Small intestine (tissue), 7 donors: ENCODE data around the gene TNFSF8. TPM values are rescaled to one million over a fixed set of nuclear protein-coding genes. Genes with fewer than 3 reads are reported as not detected.
A peak's percentile ranks its signal among the peaks of the same experiment; 100 is the strongest.

Experiments
- DNase-seq, 2 donors: peaks; one replicate each; pipeline versions ENCODE4 v3.0.0 to v3.0.0-alpha.2; 2013
- FAIRE-seq: peaks from 2 replicates; lab custom pipeline; 2012; peaks lifted over from hg19 to GRCh38; lab: Jason Lieb, UNC
- H3K27ac ChIP-seq, 3 donors: one replicate each; pipeline ENCODE4 v1.5.1; 2013; ENCODE audit warnings: low read length in 2 of 3, mild to moderate bottlenecking in 2 of 3, control low read depth in 1 of 3, inconsistent platforms in 1 of 3, low read depth in 1 of 3, moderate library complexity in 1 of 3
- H3K27me3 ChIP-seq, 3 donors: one replicate each; pipeline ENCODE4 v1.6.1; 2013; ENCODE audit warnings: low read length in 3 of 3, inconsistent platforms in 1 of 3; ENCODE audit not compliant: control insufficient read depth in 3 of 3, insufficient read depth in 3 of 3
- H3K36me3 ChIP-seq, 3 donors: one replicate each; pipeline ENCODE4 v1.6.1; 2013; ENCODE audit warnings: low read length in 3 of 3, inconsistent platforms in 1 of 3, low read depth in 1 of 3, mild to moderate bottlenecking in 1 of 3, moderate library complexity in 1 of 3; ENCODE audit not compliant: control insufficient read depth in 3 of 3, insufficient read depth in 2 of 3
- H3K4me1 ChIP-seq, 3 donors: one replicate each; pipeline ENCODE4 v1.6.1; 2013; ENCODE audit warnings: low read length in 2 of 3, inconsistent platforms in 1 of 3, low read depth in 1 of 3, mild to moderate bottlenecking in 1 of 3, moderate library complexity in 1 of 3; ENCODE audit not compliant: control insufficient read depth in 3 of 3, insufficient read depth in 2 of 3
- H3K4me3 ChIP-seq, 3 donors: one replicate each; pipeline ENCODE4 v1.5.1; 2013; ENCODE audit warnings: low read length in 3 of 3, control low read depth in 1 of 3, inconsistent platforms in 1 of 3, low read depth in 1 of 3, mild to moderate bottlenecking in 1 of 3, moderate library complexity in 1 of 3
- H3K9me3 ChIP-seq, 2 donors: one replicate each; pipeline ENCODE4 v1.6.1; 2013; ENCODE audit warnings: low read depth in 1 of 2, low read length in 1 of 2; ENCODE audit not compliant: control insufficient read depth in 2 of 2, insufficient read depth in 1 of 2
- WGBS, 3 donors: extraction: QIAGEN DNeasy Blood & Tissue Kit; methylation state at CpG; one replicate each; pipeline ENCODE4 v1.1.7; 2013; 5-methylcytosine and 5-hydroxymethylcytosine counted together
- polyA plus RNA-seq, 4 donors: library from polyadenylated mRNA; stranded (reverse) in 3 of 4; unstranded in 1 of 4; fragments of 200-250 nt in 3 of 4; fragments of 120-200 nt in 1 of 4; gene quantifications; one replicate each; pipeline versions ENCODE4 v1.2.1 to v1.2.3, GENCODE V29; 2013
- donor health status: healthy with polysubstance abuse.
- donor health status: control.
- donor health status: control.
- donor health status: Bipolar disorder and iron deficiency.
- donor health status: healthy.

Gene TNFSF8
- polyA plus RNA-seq, 4 donors: 0.43 to 1.2 (median 1.1) TPM; not detected in 1

DNA sequence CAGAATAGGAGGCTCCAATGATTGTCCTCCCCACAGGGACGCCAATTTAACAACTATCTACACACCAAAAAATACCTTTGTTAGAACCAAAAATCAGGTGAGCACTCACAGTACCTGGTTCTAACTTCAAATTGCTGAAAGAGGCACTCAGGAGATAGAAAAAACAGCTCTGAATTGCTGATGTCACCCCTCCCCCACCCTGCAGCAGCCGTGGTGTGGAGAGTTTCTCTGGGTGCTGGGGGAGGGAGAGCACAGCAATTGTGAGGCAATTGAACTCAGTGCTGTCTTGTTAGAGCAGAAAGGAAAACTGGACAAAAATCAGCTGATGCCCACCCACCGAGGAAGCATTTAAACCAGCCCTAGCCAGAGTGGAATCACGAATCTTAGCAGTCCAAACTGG, 41.8 kb downstream of the TNFSF8 start:
- Histone ChIP-seq H3K9me3 (peaks cover 0 to 2% of the 10 kb centered on the region in 2 donors), H3K4me1 (no peaks in the 10 kb centered on the region), H3K27ac (no peak overlapping the region), H3K27me3 (no peaks in the 10 kb centered on the region), H3K4me3 (no peak overlapping the region), H3K36me3 (no peaks in the 10 kb centered on the region)
- WGBS, 3 donors: 67 to 84% (median 73%) methylated on average over 4 of the region's 4 CpGs
- DNase-seq (no peak), FAIRE-seq (no peak)

GRCh38 chr9:114887963-114888362, 42.4 kb downstream of the TNFSF8 start:
- H3K36me3 ChIP-seq: no peaks in the 10 kb centered on the region
- 96 to 100% (median 98%) methylated on average over 2 of the region's 2 CpGs for WGBS, 3 donors
- DNase-seq: no peak
- no peaks in the 10 kb centered on the region for H3K4me1 ChIP-seq
- FAIRE-seq: no peak
- no peak overlapping the region for H3K27ac ChIP-seq
- no peak overlapping the region for H3K4me3 ChIP-seq
- peaks cover 0 to 2% of the 10 kb centered on the region in 2 donors for H3K9me3 ChIP-seq
- H3K27me3 ChIP-seq: no peaks in the 10 kb centered on the region

GRCh38 chr9:114884787-114885452, 45.5 kb downstream of the TNFSF8 start:
- Histone ChIP-seq H3K9me3 (peaks cover 0 to 2% of the 10 kb centered on the region in 2 donors), H3K36me3 (no peaks in the 10 kb centered on the region), H3K4me3 (no peak overlapping the region), H3K27ac (peak overlapping the region in 2 of 3 donors; percentile 68 to 83), H3K4me1 (no peaks in the 10 kb centered on the region), H3K27me3 (no peaks in the 10 kb centered on the region)
- FAIRE-seq: no peak
- 19 to 68% (median 43%) methylated on average over 8 of the region's 8 CpGs for WGBS, 3 donors
- DNase-seq: peak; percentile 86 to 90

GRCh38 chr9:114883709-114884108, 46.7 kb downstream of the TNFSF8 start:
- Histone ChIP-seq H3K9me3 (peaks cover 0 to 2% of the 10 kb centered on the region in 2 donors), H3K36me3 (no peaks in the 10 kb centered on the region), H3K4me1 (no peaks in the 10 kb centered on the region), H3K27ac (no peak overlapping the region), H3K27me3 (no peaks in the 10 kb centered on the region), H3K4me3 (no peak overlapping the region)
- DNase-seq: no peak
- WGBS, 3 donors: 58 to 63% (median 63%) methylated on average over 1 of the region's 1 CpG
- FAIRE-seq: no peak

DNA sequence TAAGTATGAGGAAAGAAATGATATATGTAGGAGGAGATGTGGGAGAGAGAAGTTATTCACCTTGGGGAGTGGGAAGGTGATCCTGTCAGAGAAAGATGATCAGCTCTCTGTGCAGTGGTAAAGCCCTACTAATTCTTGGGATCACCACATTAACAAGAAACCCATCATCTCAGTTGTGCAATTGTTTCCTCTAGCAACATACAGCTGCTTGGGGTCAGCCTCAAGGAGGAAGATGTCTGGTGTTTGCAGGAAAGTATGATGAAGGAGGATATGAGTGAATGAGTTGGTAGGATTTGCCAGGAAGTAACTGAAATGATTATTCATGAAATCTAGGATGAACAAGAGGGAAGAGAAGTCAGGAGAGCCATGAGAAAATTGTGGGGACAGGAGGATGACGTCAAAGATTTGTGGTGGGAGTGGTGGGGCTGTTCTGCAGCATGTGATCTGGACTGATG, 50.1 kb downstream of the TNFSF8 start:
- no peak overlapping the region for H3K4me3 ChIP-seq
- H3K36me3 ChIP-seq: no peaks in the 10 kb centered on the region
- no peak overlapping the region for H3K27ac ChIP-seq
- no peaks in the 10 kb centered on the region for H3K27me3 ChIP-seq
- H3K9me3 ChIP-seq: peaks cover 0 to 9% of the 10 kb centered on the region in 2 donors
- DNase-seq (no peak), FAIRE-seq (no peak)
- 71 to 92% (median 77%) methylated on average over 1 of the region's 1 CpG for WGBS, 3 donors
- H3K4me1 ChIP-seq: no peaks in the 10 kb centered on the region

DNA sequence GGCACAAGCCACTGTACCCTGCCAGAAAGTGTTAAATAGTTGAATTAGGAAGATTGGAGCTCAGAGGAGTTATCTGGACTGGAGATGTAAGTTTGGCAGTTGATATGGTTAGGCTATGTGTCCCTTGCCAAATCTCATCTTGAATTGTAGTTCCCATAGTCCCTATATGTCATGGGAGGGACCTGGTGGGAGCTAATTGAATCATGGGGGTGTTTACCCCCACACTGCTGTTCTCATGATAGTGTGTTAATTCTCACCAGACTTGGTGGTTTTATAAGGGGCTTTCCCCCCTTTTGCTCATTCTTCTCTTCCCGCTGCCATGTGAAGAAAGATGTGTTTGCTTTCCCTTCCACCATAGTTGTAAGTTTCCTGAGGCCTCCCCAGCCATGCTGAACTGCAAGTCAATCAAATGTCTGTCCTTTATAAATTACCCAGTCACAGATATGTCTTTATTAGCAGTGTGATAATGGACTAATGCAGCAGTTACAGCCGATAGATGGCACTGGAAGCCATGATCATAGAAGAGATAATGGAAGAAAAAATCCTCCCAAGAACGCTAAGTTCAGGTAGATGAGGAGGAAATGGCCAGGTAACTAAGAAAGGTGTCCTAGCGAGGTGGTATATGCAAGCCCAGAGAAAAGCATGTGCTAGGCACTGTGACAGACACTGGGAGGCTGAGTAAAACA, 51.4 kb downstream of the TNFSF8 start:
- no peak overlapping the region for H3K4me3 ChIP-seq
- FAIRE-seq (no peak), DNase-seq (no peak)
- H3K9me3 ChIP-seq: peaks cover 0 to 12% of the 10 kb centered on the region in 2 donors
- H3K4me1 ChIP-seq: no peaks in the 10 kb centered on the region
- no peak overlapping the region for H3K27ac ChIP-seq
- no peaks in the 10 kb centered on the region for H3K27me3 ChIP-seq
- H3K36me3 ChIP-seq: no peaks in the 10 kb centered on the region
- 82 to 85% (median 83%) methylated on average over 4 of the region's 4 CpGs for WGBS, 3 donors

DNA sequence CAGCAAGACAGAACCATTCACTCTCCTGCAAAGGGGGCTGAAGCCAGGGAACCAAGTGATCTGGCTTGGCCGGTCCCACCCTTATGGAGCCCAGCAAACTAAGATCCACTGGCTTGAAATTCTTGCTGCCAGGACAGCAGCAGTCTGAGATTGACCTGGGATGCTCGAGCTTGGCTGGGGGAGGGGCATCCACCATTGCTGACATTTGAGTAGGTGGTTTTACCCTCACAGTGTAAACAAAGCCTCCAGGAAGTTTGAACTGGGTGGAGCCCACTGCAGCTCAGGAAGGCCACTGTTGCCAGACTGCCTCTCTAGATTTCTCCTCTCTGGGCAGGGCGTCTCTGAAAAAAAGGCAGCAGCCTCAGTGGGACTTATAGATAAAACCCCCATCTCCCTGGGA, 60.5 kb downstream of the TNFSF8 start:
- Histone ChIP-seq H3K4me3 (no peak overlapping the region), H3K9me3 (peaks cover 0 to 4% of the 10 kb centered on the region in 2 donors), H3K27me3 (no peaks in the 10 kb centered on the region), H3K36me3 (no peaks in the 10 kb centered on the region), H3K4me1 (peaks cover 0 to under 1% (median 0%) of the 10 kb centered on the region in 3 donors), H3K27ac (no peak overlapping the region)
- DNase-seq (peak; percentile 18 to 43), FAIRE-seq (no peak)
- 38 to 53% (median 50%) methylated on average over 3 of the region's 3 CpGs for WGBS, 3 donors

DNA sequence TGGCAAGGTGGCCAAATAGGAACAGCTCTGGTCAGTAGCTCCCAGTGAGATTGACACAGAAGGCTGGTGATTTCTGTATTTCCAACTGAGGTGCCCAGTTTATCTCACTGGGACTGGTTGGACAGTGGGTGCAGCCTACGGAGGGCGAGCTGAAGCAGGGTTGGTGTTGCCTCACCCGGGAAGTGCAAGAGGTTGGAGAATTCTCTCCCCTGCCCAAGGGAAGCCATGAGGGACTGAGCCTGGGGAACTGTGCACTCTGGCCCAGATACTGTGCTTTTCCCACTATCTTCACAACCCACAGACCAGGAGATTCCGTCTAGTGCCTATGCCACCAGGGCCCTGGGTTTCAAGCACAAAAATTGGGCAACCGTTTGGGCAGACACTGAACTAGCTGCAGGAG, 61.0 kb downstream of the TNFSF8 start:
- H3K4me3 ChIP-seq: no peak overlapping the region
- H3K36me3 ChIP-seq: no peaks in the 10 kb centered on the region
- no peak for DNase-seq
- 97 to 99% (median 98%) methylated on average over 5 of the region's 5 CpGs for WGBS, 3 donors
- peak overlapping the region in 1 of 3 donors; percentile 4 for H3K27ac ChIP-seq
- no peaks in the 10 kb centered on the region for H3K27me3 ChIP-seq
- H3K4me1 ChIP-seq: peaks cover 0 to 2% (median 0%) of the 10 kb centered on the region in 3 donors
- peaks cover 0 to 3% of the 10 kb centered on the region in 2 donors for H3K9me3 ChIP-seq
- FAIRE-seq: no peak
